GM19239 (cell line): ENCODE results near the gene TBC1D9.
A peak's percentile ranks its signal among the peaks of the same experiment; 100 is the strongest.

ENCODE experiments used
- DNase-seq: peaks from one replicate; pipeline ENCODE4 v3.0.0; 2011; ENCODE audit warnings: low spot score; ENCODE audit not compliant: insufficient read length
- FAIRE-seq: peaks from 2 replicates; lab custom pipeline; 2011; peaks lifted over from hg19 to GRCh38; lab: Jason Lieb, UNC

TBC1D9 gene

DNA sequence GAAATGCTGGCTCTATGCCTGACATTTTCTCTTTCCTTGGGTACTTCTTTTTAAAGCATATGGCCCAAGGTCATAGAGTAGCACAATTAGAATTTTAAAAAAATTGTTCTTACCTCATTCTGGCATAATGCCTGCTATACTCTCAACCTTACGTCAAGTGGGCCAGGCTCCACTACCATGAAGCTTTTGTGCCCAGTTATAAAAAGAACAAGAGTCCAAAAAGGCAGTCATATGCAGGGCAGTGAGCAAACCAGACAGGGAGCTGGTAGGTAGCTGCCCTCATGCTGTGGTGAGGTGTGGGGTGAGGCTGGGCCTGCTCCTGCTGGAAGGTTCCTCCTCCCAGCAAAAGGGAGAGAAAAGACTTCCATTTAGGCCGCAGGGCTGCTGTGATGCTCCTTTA, 123.1 kb downstream of the TBC1D9 start:
- DNase-seq (no peak), FAIRE-seq (no peak)

DNA sequence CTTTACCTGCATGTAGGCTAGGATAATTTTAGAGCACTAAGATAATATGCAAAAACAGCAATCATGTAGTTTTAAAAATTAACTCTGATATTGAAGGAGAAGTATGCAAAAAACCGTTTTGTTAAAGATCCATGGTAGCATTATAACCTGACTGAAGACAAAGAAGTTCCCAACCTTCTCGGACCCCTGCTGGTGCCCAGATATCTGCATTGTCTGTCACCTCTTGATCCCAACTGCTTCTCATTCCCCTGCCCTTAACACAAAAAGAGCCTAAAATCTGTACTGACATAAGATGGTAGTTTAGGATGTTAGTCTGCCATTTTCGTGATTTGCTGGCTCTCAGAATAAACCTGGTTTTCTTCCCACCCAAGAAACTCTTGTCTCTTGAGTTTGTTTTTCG, 125.9 kb downstream of the TBC1D9 start:
- DNase-seq (no peak), FAIRE-seq (no peak)

DNA sequence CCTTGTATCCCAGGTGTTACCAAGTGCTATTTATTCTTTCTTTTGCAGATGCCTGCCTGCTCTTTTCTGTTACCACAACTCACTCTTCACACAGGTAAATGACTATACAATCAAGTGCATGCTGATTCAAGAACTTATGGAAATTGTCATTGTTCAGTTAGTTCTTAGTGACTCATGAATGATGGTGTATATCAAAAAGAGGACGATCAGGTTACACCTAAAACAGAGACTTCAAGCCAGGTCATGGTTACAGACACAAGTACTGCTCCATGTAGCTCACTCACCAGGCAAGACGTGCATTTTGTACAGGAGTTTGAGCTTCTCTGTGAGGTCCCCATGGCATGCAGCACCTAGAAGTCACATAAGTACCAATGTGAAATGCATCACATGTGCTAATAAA, 128.2 kb downstream of the TBC1D9 start:
- FAIRE-seq (no peak), DNase-seq (no peak)

DNA sequence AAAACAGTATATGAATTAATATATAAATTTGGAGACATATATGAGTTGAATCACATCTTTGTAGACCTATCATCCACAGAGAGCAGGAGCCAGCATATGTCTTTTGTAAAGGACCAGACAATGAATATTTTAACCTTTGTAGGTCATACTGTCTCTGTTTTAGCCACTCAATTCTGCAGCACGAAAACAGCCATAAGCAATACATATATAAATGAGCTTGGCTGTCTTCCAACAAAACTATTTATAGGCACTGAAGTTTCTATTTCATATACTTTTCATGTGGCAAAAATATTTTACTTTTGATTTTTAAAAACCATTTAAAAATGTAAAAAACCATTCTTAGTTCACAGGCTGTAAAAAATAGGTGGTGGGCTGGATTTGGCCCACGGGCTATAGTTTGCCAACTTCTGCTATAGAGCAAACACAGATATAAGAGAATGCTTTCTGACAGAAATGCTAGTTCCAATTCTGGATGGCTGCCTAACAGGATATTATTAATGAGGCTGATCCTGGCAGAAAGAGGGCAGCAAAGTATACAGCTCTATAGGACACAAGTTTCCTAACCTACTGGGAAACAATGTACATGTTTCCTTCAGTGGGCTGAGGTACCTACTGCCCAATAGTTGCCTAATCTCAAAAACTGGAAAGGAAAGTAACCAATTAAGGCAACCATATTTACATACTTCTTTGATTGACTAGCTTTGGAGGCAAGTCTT, 129.4 kb downstream of the TBC1D9 start:
- FAIRE-seq (no peak), DNase-seq (no peak)

DNA sequence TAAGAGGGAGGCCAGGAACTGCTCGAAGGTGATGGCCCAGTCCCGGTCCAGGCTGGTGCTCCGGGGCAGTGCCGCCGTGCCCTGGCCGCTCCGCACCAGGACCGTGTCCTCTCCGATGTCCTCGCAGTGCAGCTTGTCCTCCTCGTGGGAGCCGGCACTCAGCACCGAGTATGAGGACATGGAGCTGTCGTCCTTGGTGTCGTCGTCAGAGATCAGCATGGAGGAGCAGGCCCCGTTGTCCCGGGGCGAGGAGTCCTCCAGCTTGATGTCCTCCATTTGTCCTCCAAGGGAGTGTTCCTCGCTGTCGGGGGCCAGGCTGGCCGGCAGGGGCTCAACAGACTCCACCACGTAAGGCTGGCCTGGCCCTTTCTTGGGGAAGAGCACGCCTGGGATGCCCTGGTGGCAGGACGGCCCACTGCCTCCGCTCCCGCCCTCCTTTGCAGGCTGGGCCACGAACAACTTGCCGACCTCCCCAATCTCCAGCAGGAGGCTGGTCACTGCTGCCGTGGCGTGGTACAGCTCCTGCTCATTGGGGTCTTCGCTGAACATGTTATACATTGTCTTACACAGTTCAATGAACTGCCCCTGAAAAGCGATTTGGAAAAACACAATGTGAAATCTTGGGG, 133.7 kb downstream of the TBC1D9 start:
- FAIRE-seq (no peak), DNase-seq (no peak)

DNA sequence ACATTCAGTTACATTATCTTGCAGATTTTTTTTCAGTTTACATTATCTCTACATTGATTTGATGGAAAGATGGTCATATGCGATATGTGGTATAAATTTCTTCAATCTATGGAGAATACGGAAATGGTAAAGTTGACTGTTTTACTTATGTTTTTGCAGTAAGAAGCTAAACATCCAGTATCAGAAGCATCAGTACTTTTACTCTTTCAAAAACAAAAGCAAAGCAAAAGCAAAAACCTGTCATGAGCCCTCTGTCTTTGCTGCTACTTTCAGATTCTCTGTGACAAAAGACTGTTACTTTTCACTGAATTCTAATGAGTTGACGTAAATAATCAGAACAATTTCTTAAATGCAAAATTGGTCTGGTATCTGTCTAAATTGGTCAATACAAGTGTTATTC, 135.0 kb downstream of the TBC1D9 start:
- FAIRE-seq (peak; percentile 21), DNase-seq (no peak)

DNA sequence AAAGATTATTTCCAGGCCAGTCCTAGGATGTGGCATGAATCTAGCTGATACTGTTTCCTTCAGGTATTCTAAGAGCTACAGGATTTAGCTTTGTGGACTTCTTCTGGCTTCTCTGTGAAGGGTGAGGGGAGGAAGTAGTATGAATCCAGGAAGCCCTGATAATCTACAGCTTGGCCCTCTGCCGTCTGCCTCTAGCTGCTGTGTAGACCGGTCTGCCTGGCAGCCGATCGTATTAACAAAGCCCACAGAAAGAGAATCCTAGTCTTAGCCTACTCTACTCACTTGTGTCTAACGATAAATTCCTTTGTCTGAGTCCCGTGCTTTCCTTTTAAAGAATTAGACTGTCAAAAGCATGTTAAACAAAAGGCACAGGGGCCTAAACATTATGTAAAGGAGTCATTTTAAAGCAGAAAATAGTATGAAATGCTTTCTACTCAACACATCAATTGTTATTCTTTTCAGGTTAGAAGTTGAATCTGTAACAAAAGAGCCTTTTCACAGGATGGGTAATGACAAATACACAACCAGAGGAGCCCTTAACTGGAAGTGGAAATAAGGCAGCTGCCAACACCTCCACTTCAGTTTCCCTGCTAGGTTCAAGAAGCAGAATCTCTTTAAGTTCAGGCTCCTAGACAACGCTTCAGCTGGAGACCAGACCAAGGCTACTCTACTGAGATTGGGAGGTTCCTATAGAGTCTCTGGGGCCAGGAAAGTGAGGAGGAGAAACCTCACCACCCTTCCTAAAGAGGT, 138.5 kb downstream of the TBC1D9 start:
- FAIRE-seq (no peak), DNase-seq (no peak)

DNA sequence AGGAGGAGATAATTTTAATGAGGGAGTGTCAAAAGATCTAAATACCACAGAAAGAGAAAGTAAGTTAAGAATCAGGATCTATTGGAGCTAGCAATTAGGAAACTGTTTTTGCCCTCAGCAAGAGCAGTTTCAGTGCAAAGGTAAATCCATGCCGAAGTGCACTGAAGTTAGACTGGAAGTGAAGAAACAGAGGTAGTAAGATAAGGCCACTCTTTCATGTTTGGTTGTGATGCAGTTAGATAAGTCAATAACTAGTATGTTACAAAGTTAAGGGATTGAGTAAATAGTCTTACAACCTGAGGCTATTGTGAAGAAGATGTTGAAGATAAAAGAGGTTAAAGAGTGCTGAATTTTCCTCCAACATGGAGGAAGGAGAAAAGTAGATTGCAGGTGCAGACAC, 140.7 kb downstream of the TBC1D9 start:
- no peak for DNase-seq
- FAIRE-seq, result no peak

DNA sequence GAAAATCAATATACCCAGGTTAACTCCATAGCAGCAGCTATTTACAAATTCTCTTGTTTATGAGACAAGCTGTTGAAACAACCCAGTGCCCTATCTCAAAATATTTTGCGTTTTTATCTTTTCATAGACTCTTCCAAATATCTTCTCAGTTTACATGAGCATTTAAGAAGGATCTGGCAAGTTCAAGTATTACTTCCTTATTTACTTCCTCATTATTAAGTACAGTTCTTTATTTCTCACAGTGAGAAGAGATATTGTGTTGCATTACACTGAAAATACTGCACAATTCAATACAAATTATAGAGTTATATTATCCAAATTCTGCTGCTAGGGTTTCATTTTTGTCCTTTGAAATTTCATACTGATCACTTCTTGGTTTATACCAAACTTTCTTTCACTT, 143.8 kb downstream of the TBC1D9 start:
- no peak for DNase-seq
- no peak for FAIRE-seq

DNA sequence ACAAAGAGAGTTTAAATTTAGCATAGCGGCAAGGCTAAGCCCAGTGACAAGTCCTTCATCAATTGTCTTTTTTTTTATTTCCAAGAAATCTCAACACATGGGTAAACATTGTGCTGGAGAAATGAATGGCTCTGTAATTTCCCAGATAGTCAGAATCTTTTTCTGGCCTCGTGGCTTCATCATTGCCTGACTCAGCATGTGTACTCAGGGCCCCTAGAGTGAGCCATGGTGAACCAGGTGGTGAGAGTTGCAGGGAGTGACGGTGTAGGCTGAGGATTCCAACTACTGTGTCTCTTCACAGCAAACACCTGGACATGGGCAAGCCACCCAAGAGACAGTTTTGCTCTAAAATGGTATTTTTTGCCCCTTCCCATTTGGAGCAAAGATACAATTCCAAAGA, 144.3 kb downstream of the TBC1D9 start:
- FAIRE-seq, result no peak
- DNase-seq, result no peak

DNA sequence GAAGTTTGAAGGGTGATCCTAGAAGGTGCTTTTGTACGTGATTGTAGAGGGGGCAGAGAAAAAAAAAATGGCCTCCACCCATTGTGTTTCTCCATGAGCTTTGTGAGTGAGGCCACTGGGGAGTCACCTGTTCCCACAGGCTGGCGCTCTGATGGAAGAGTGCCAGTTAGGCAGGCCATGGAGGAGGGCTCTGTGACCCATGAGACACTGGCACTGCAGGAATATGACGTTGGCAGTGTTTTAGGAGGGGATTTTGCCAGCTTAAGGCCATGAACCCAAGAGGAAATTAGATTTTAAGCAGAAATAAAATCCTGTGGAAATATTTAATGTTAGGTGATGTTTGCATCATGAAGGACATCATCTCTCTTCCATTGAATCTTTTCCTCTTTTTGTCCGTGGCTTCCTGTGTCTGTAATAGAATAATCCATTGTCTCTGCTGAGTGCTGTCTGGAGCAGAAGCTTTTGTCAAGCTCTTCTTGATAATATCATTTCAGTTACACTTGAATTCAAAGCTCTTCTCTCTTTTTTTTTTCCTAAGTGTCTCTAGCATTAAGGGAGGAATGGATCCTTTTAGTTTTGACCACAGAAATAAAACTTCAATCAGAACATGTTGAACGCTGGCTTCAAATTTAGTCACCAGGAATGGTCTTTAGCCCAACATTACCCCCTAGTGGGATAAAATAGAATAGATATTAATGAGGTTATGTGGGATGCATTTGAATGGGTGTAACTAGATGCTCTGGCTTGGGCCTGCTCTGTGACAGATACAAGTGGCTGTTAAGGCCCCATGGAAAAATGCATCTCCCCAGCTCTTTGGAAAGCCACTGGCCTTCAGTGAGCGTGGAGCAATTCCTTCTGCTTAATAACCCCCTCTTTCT, 146.4 kb downstream of the TBC1D9 start:
- peak; percentile 64 for FAIRE-seq
- peak; percentile 23 for DNase-seq

DNA sequence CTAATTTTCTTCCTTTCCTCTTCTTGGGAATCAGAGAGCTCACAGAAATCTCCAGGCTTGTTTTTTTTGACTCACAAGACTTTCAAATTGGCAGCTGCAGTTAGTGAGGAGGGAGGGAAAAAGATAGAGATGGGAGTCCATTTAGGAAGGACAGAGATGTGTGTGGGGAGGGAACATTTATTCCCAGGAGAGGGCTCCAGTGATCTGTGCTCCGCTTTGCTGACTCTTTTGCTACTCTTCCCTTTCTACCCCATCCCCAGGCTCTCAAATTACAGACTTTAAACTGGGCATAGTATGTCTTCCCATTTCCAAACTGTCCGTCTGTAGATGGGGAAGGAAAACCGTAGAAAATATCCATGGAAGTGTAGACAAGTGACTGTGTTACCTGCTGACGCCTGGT, 148.3 kb downstream of the TBC1D9 start:
- DNase-seq, result no peak

DNA sequence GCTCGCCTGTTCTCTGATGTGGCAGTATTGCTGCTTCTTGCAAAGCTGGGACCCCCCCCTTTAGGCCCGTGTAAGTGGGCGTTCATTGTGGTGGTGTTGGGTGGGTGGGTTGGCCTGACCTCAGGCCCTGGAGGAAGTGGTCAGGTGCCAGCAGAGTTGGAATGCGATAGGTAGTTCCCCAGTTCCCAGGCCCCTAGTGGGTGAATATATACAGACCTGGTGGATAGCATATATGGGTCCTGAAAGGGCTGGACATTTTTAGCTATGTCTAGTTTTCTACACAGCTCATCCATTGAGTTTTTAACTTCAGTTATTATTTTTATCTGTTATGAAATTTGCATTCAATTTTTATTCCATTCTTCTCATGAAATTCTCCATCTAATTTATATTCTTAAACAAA, 151.6 kb downstream of the TBC1D9 start:
- DNase-seq (no peak), FAIRE-seq (no peak)

More for the DNA sequence above, 148.3 kb downstream of the TBC1D9 start:
- no peak for FAIRE-seq

DNA sequence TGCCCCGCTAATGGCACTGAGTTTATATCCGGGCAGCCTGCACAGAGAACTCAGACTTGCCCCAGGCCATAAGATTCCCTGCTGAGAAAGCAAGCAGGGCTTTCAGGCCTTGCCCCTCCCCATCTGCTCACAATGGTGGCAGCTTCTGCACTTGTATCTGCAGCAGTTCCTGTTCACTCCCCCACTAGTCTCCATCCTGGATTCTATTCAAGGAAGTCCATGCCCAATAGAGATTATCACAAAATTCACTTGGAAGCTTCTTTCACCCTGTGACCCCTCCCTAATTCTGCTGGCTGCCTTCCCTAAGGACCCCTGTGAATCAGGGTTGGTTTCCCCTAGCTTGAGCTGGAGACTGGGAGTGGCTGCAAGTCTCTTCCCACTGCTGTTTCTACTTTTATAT, 152.9 kb downstream of the TBC1D9 start:
- DNase-seq (no peak), FAIRE-seq (no peak)

DNA sequence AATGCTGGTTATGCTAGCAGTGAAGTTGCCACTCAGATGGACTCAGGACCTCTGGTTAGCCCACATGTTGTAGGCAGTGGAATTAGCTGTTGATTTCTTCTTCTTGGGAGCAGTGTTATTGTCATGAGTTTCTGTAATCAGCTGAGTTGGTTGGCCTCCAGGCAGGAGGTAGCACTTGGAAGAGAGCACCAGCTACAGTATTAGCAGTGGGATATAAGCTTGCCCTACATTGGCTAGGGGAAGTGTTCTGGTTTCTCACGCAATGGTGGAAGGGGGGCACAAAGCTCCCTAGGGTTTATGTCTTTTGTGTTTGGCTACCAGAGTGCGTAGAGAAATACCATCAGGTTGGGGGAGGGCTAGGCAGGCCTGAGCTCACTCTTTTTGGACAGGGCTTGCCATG, 153.5 kb downstream of the TBC1D9 start:
- FAIRE-seq (no peak), DNase-seq (no peak)

DNA sequence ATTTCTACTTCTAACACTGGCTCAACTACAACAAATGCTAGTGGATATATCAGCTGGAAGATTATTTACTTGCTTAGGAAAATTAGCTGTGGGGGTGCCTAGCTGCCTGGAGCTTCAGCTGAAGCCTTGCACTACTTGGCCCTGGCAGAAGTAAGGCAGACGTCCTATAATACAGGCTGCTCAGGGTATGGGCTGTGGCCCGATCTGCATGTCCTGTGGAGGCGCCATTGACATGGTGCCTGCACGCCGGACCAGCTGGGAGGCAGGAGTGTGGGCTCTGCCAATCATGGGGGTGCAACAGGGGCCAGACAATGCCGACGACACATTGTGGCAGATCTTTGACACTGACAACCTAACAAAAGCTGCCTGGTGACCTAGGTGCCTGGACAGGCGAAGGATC, 155.8 kb downstream of the TBC1D9 start:
- DNase-seq, result no peak
- no peak for FAIRE-seq

DNA sequence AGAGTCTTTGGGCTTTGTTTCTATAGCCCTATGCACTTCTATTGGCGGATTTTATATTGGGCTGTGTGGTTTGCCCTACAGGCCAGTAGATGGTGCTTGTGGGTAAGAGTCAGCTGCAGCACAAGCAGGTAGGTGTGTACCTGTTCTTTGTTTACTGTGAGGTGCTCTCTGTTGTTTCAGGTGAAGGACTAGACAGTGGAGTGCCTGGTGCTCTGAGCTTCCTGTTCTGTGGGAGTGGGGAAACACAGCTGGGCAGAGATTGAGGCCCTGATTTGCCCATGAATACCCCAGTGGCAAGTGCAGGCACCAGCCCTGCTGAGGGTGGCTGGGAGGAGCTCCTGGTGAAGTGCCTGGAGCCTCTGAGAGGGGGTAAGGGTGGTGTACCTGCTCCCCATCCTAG, 161.1 kb downstream of the TBC1D9 start:
- no peak for DNase-seq

DNA sequence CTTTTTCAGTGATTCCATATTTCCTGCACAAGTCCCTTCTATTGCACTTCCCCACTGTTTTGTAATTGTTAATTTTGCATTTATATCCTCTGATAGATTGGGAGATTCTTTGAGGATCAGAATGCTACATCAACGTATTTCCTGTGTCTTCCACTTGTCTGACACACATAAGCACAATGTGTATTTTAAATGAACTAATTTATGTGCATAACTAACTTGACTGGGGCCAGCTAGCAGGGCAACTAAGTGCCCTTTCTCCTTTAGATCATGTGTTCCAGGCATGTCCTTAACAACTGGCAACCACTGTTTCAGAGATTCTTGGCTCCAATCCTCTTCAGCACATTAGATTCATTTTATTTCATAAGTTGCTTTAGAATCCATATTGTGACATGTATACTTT, 171.7 kb downstream of the TBC1D9 start:
- FAIRE-seq (peak; percentile 23), DNase-seq (no peak)

More for the DNA sequence above, 161.1 kb downstream of the TBC1D9 start:
- no peak for FAIRE-seq

DNA sequence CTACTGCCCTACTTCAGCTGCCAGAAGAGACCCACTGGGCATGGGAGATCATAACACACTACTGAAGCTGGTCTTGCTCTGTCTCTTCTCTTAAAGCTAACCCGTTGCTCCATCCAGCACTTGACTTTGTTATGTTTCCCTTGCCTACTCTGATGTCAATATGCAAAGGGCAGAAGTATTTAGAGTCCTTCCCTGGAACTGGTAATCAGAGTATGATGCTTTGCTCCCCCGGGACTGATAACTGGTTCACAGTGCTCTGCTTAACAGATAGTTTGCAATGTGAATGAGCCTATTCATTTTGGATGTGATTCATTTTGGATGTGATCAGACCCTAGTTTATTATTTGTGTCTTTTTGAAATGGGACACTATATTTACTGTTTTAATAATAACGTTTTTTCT, 175.1 kb downstream of the TBC1D9 start:
- no peak for DNase-seq
- FAIRE-seq, result no peak

DNA sequence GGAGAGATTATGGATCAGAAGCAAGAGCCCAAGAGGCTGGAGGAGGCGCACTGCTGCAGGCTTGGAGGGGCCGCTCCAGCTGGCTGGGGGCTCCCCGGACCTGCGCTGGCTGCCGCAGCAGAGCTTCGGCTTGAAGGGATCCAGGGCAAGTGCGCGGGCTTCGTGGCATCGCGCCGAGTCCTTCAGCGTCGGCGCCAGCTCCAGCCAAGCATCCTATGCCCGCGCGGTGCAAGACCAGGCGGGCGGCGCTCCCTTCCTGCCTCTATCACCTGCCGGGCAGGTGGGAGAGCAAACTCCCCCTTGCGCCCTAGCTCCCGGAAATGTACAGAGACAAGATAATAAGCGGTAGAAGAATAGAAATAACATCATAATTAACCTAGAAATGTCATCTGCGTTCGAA, 176.9 kb downstream of the TBC1D9 start:
- DNase-seq, result no peak
- no peak for FAIRE-seq

DNA sequence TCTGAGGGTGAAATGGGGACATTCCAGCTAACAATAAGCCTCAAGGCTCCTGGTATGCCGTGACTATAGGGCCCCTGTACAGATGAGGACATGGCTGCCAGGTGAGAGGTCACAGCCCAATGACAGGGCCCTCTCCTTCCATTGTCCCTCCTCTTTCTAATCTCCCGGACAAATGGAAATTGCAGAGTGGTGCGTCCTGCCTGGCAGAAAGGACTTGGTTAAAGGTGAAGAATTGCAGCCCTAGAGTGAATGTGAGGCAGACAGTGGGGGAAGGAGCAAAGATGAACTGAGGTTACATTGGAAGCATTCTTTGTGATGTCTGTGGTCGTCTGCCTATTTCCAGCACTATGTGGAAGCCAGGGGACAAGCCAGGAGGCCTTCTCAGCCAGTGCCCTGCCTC, 180.7 kb downstream of the TBC1D9 start:
- FAIRE-seq, result no peak
- no peak for DNase-seq
